HG03442 (cell line): ENCODE measurements around the gene FXYD5.
"Not testable (repeated sequence)": the region's sequence is repeated elsewhere in the genome, so short reads cannot be mapped to it uniquely, and the experiment has no call there.

ENCODE experiments used
- ATAC-seq: cut with Tn5 transposase; IDR thresholded peaks from one replicate; pipeline ENCODE4 v1.9.1; 2021; ENCODE audit warnings: mild to moderate bottlenecking, moderate library complexity; ENCODE audit not compliant: unreplicated experiment

Gene FXYD5

GRCh38 chr19:35119578-35120155 is 34.9 kb upstream of the FXYD5 start:
- ATAC-seq, result no peak

GRCh38 chr19:35120492-35120891 is 34.0 kb upstream of the FXYD5 start:
- no peak for ATAC-seq

- ATAC-seq, result no peak
These were observed 33.6 kb upstream of the FXYD5 start for GRCh38 chr19:35120898-35121297.

GRCh38 chr19:35122687-35123551 is 31.6 kb upstream of the FXYD5 start:
- ATAC-seq, result no peak

- no peak for ATAC-seq
These were observed 31.0 kb upstream of the FXYD5 start for GRCh38 chr19:35123573-35123972.

DNA sequence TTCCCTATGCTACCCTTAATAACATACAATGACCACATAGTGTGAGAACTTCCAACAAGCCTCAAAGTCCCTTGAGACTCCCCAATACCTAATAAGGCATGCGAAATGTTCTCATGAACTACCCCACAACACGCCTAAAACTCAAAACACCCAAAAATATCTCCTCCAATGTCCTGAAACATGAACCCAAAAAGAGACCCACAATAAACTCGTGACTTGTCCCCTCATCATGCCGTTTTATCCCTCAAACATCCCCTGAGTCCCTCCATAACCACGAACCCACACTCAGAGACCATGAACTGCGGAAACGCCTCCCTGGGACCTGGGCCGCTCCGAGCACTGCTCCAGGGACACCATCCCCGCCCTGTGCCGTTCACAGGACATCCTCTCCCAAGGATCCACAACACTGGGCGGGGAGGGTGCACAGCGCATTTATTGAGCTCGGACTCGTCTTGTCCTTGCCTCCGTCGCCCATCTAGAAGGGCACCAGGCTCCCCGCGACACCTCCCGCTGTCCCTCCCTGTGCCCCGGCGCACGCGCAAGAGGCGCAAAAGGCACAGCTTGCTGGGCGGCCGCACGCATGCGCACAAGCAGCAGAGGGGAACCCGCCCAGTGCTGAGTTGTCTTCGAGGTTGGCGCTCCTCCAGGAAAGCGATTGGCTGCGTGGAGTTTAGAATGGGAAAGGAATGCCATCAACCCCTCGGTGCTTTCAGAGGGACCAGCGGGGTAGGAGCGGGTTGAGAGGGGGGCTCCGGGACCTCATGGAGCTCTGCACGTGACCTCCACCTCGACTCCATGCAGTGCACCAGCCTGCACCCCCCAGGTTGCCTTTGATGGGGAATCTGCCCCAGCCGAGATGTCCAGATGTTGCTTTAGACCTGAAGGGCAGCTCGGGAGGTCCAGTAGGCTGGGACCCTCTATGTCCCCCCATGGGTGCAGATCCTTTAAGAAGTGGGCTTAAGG is 30.2 kb upstream of the FXYD5 start:
- peak; percentile 75 for ATAC-seq

- no peak for ATAC-seq
These were observed 29.2 kb upstream of the FXYD5 start for GRCh38 chr19:35125270-35125717.

- ATAC-seq, result no peak
These were observed 28.5 kb upstream of the FXYD5 start for GRCh38 chr19:35125749-35126623.

DNA sequence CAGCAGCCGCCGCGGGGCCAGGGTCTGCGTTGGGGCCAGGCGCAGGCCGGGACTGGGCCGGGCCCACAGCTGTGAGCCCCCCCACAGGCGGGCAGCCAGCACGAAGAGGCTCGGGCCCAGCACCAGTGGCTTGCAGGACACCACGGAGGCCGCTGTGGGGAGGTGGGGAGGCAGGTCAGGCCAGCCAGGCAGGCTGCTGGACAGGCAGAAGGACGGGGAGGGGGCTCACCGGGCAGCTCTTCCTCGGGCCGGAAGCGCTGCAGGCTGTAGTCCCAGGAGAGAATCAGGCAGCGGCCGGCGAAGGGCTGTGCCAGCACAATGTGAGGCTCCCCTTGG is 27.9 kb upstream of the FXYD5 start:
- no peak for ATAC-seq

GRCh38 chr19:35127871-35128270 is 26.7 kb upstream of the FXYD5 start:
- no peak for ATAC-seq

- no peak for ATAC-seq
These were observed 26.0 kb upstream of the FXYD5 start for GRCh38 chr19:35128398-35129057.

DNA sequence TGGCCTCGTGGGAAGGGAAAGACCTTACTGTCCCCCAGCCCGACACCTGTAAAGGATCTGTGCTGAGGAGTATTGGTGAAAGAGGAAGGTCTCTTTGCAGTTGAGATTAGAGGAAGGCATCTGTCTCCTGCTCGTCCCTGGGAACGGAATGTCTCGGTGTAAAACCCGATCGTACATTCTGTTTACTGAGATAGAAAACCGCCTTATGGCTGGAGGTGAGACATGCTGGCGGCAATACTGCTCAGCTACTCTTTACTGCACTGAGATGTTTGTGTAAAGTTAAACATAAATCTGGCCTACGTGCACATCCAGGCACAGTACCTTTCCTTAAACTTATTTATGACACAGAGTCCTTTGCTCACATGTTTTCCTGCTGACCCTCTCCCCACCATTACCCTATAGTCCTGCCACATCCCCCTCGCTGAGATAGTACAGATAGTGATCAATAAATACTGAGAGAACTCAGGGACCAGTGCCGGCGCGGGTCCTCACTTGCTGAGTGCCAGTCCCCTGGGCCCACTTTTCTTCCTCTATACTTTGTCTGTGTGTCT is 24.7 kb upstream of the FXYD5 start:
- ATAC-seq, result not testable (repeated sequence)

- no peak for ATAC-seq
These were observed 23.5 kb upstream of the FXYD5 start for GRCh38 chr19:35130761-35131720.

DNA sequence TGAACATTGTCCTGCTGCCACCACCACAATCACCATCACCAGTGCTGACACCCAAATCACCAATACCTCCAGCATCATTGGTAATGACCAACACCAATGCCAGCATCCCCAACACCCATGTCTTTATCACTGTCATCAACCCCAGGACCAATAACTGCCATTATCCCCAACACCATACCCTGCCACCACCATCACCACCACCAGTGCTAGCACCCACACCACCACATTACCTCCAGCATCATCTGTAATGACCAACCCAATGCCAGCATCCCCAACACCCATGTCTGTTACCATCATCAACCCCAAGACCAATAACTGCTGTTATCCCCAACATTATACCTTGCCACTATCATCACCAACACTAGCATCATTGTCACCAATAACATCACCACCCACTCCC is 22.3 kb upstream of the FXYD5 start:
- no peak for ATAC-seq

DNA sequence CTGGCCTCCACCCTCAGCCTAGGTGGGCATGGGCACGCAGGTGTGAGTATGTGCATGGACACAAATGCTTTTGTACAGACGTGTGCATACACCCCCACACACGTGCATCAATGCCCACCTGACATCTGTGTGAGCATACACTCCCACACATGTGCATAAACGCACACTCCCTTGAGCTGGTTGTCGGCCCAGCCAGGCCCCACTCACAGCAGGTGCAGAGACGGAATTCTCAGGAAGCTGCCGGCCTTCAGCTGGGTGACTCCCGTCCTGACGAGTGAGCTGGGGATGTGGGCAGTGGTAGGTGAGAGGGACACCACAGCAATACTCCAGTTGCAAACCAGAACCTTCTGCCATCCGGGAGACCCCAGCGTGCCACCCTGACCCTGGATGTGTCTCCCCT is 20.7 kb upstream of the FXYD5 start:
- no peak for ATAC-seq

DNA sequence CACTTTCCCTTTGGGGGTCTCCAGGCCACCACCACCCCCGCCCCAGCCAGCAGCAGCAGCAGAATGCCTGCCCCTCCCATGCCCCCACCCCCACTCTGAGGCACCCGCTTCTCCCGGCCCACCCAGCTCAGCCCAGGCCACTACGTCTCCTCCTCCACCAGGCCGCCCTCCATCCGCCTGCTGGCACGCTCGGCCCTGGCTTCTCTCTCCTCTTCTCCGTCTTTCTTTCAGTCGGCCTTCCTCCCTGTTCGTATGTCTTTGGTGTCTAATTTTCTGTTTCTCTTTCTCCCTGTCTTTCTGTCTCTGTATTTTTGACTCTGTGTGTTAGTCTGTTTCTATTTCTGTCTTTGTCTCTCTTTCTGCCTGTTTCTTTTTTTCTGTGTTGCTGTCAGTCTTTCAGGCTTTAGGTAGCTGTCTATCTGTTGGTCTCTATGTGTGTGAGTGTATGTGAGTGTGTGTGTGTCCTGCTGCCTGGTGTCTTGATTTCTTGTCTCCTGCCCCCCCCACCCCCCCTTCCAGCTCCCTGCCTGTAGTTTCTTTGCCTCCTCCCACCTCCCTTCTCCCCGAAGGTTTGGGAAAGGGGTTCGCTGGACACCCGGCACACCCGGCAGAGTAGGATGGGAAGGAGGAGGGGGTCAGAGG is 19.8 kb upstream of the FXYD5 start, which contains the start of gene LGI4:
LGI4 (minus strand) TSS at position 459 of the 642 bp plus-strand sequence; CDS start at position 80, 379 bp downstream.
- ATAC-seq, result no peak

DNA sequence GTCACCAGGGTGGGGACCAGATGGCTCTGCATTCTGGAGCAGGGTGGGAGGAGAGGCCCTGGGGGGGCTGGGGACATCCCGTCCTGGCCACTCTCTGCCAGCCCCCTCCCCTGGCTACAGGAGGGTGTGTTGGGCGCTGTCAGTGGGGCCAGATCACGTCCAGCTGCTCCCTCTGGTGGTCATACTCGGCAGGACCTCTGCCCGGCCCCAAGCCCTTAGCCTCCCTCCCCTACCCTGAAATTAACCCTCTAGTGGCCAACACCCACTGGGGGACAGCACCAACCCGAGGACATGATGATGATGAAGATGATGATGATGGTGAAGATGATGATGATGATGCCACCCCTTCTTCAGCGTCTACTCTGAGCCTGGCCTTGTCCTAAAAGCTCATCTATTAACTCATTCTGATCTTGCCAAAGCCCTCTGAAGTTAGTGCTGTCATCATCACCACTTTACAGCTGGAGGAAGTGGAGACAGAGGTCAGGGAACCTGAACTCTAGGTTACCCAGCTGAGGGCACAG is 19.1 kb upstream of the FXYD5 start:
- ATAC-seq, result no peak

GRCh38 chr19:35136231-35136630 is 18.3 kb upstream of the FXYD5 start:
- no peak for ATAC-seq
